Mesothelial cell of epicardium (in vitro differentiated cells): ENCODE results near the gene PAIP1. TPM values are rescaled to one million over a fixed set of nuclear protein-coding genes. Genes with fewer than 3 reads are reported as not detected.
A peak's percentile ranks its signal among the peaks of the same experiment; 100 is the strongest.
"Not testable (repeated sequence)": the region's sequence is repeated elsewhere in the genome, so short reads cannot be mapped to it uniquely, and the experiment has no call there.

Experiments used
- DNase-seq, 2 experiments: peaks; one replicate each; pipeline ENCODE4 v3.0.0; 2021; ENCODE audit warnings: low spot score in 2 of 2; ENCODE audit not compliant: unreplicated experiment in 2 of 2
- H3K27ac Mint-ChIP-seq: 2 replicates; pipeline ENCODE4 v1.8.0; 2021; ENCODE audit warnings: mixed read lengths
- H3K27me3 Mint-ChIP-seq: 2 replicates; pipeline ENCODE4 v1.8.0; 2021; ENCODE audit warnings: low read depth, mixed read lengths
- H3K36me3 Mint-ChIP-seq: 2 replicates; pipeline ENCODE4 v1.8.0; 2021; ENCODE audit warnings: mixed read lengths
- H3K4me1 Mint-ChIP-seq: 2 replicates; pipeline ENCODE4 v1.8.0; 2021; ENCODE audit warnings: mixed read lengths
- H3K4me3 Mint-ChIP-seq: 2 replicates; pipeline ENCODE4 v1.8.0; 2021; ENCODE audit warnings: mild to moderate bottlenecking, moderate library complexity, mixed read lengths
- H3K9me3 Mint-ChIP-seq: 2 replicates; pipeline ENCODE4 v1.8.0; 2021; ENCODE audit warnings: mixed read lengths
- CTCF ChIP-seq: fragments of 200-600 bp; sonication (generic); IDR thresholded peaks from one replicate; pipeline ENCODE4 v1.5.0; 2021; ENCODE audit warnings: antibody characterized with exemption; ENCODE audit not compliant: unreplicated experiment
- total RNA-seq: library from RNA; stranded (reverse); gene quantifications from 3 replicates; pipeline ENCODE4 v1.2.1, GENCODE V29; 2021

PAIP1 gene
- total RNA-seq, 1 donor from 2014 or later = 97.9 TPM

GRCh38 chr5:43555895-43556606, 826 bp downstream of the PAIP1 start:
- no peaks in the 10 kb centered on the region for H3K36me3 Mint-ChIP-seq
- H3K9me3 Mint-ChIP-seq = no peaks in the 10 kb centered on the region
- peak overlapping the region; percentile 99 for H3K27ac Mint-ChIP-seq
- H3K27me3 Mint-ChIP-seq = no peaks in the 10 kb centered on the region
- TF ChIP-seq CTCF = no peak
- H3K4me1 Mint-ChIP-seq = peaks cover 8% of the 10 kb centered on the region
- H3K4me3 Mint-ChIP-seq = no peak overlapping the region
- DNase-seq = peak; percentile 43 to 78

- no peak overlapping the region for H3K27ac Mint-ChIP-seq
- H3K4me3 Mint-ChIP-seq = no peak overlapping the region
- peaks cover 3% of the 10 kb centered on the region for H3K36me3 Mint-ChIP-seq
Measured at GRCh38 chr5:43554497-43554896, 2.4 kb downstream of the PAIP1 start.

GRCh38 chr5:43553381-43553780, 3.5 kb downstream of the PAIP1 start:
- TF ChIP-seq CTCF = no peak
- no peak overlapping the region for H3K4me3 Mint-ChIP-seq
- peaks cover 12% of the 10 kb centered on the region for H3K4me1 Mint-ChIP-seq
- H3K27ac Mint-ChIP-seq = no peak overlapping the region
- H3K27me3 Mint-ChIP-seq = no peaks in the 10 kb centered on the region
- no peak for DNase-seq
- H3K9me3 Mint-ChIP-seq = no peaks in the 10 kb centered on the region
- peaks cover 7% of the 10 kb centered on the region for H3K36me3 Mint-ChIP-seq

More at GRCh38 chr5:43554497-43554896, 2.4 kb downstream of the PAIP1 start:
- Mint-ChIP-seq H3K4me1 (peaks cover 12% of the 10 kb centered on the region), H3K9me3 (no peaks in the 10 kb centered on the region), H3K27me3 (no peaks in the 10 kb centered on the region)
- no peak for TF ChIP-seq CTCF
- DNase-seq = no peak

GRCh38 chr5:43551731-43552130, 5.1 kb downstream of the PAIP1 start:
- Mint-ChIP-seq H3K4me1 (peaks cover 12% of the 10 kb centered on the region), H3K27ac (no peak overlapping the region), H3K9me3 (no peaks in the 10 kb centered on the region), H3K36me3 (peaks cover 8% of the 10 kb centered on the region), H3K4me3 (no peak overlapping the region), H3K27me3 (no peaks in the 10 kb centered on the region)
- no peak for TF ChIP-seq CTCF
- DNase-seq = no peak

- H3K4me1 Mint-ChIP-seq, DNase-seq, H3K9me3 Mint-ChIP-seq, H3K27ac Mint-ChIP-seq, H3K27me3 Mint-ChIP-seq, H3K4me3 Mint-ChIP-seq: not testable (repeated sequence)
- peaks cover 29% of the 10 kb centered on the region for H3K36me3 Mint-ChIP-seq
Measured at GRCh38 chr5:43549272-43549671, 7.6 kb downstream of the PAIP1 start.

GRCh38 chr5:43548358-43548757, 8.5 kb downstream of the PAIP1 start:
- no peaks in the 10 kb centered on the region for H3K27me3 Mint-ChIP-seq
- H3K36me3 Mint-ChIP-seq = peaks cover 33% of the 10 kb centered on the region

More at GRCh38 chr5:43548358-43548757, 8.5 kb downstream of the PAIP1 start:
- no peak for TF ChIP-seq CTCF
- H3K9me3 Mint-ChIP-seq = no peaks in the 10 kb centered on the region
- H3K4me1 Mint-ChIP-seq = peaks cover 6% of the 10 kb centered on the region
- no peak overlapping the region for H3K27ac Mint-ChIP-seq
- no peak for DNase-seq
- no peak overlapping the region for H3K4me3 Mint-ChIP-seq
